SK-N-MC (cell line): ENCODE measurements around the gene NBEA.
"Not testable (repeated sequence)": the region's sequence is repeated elsewhere in the genome, so short reads cannot be mapped to it uniquely, and the experiment has no call there.

Source experiments
- EZH2 ChIP-seq: fragments of 200-600 bp; sonication (generic); IDR thresholded peaks from one replicate; pipeline ENCODE4 v1.6.1; 2017; ENCODE audit warnings: antibody characterized with exemption
- POLR2AphosphoS5 ChIP-seq: IDR thresholded peaks from 2 replicates; pipeline ENCODE4 v1.6.1; 2012; ENCODE audit warnings: mild to moderate bottlenecking, low read depth, low read length, borderline replicate concordance

DNA sequence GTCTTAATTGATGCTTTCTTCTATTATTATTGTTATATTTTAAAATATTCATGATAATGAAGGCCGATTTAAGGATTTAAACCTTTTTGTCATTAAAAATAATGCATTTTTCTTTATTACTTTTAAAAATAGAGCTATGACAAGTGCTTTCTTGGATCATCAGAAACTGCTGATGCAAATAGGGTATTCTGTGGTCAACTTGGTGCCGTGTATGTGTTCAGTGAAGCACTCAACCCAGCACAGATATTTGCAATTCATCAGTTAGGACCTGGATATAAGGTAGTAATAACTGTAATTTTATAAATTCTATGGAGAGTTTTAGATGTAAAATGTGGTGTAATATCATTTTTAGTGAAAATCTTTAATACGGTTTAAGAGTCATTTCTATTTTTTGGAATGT is 116.5 kb downstream of the NBEA start:
- TF ChIP-seq POLR2AphosphoS5, EZH2: not testable (repeated sequence)
